ENCODE measurements around the gene MTUS2. TPM values are rescaled to one million over a fixed set of nuclear protein-coding genes. Genes with fewer than 3 reads are reported as not detected.

MTUS2 gene
- total RNA-seq, 1 experiment from 2014 or later = 0.35 TPM

GRCh38 chr13:29551214-29551613 lies 731.1 kb downstream of the MTUS2 start:
- H2AFZ ChIP-seq (ENCODE audit: low read length) = no peak overlapping the region
- H3K27ac Mint-ChIP-seq = no peak overlapping the region
- H2BK20ac ChIP-seq (ENCODE audit: low read depth, low read length, poor library complexity, severe bottlenecking) = no peak overlapping the region
- H3T11ph ChIP-seq (ENCODE audit: low read length) = no peak overlapping the region
- no peak overlapping the region for H3K56ac ChIP-seq (ENCODE audit: insufficient read length, low read depth, low read length)
- no peak overlapping the region for H3K9ac ChIP-seq (ENCODE audit: extremely low read depth, insufficient read length, low read length)
- H3K4me2 ChIP-seq (ENCODE audit: insufficient read depth, insufficient read length, low read length) = no peak overlapping the region
- H2BK12ac ChIP-seq (ENCODE audit: insufficient read length, low read depth, low read length) = no peak overlapping the region
- H2BK120ac ChIP-seq (ENCODE audit: low read depth, low read length, poor library complexity, severe bottlenecking) = no peak overlapping the region
- peaks cover 17 to 20% of the 10 kb centered on the region in 2 experiments for H3K4me1 Mint-ChIP-seq
- H3K23me2 ChIP-seq (ENCODE audit: insufficient read length, low read depth, low read length, poor library complexity, severe bottlenecking) = no peaks in the 10 kb centered on the region
- no peak for DNase-seq
- H3K4ac ChIP-seq (ENCODE audit: low read depth, low read length) = no peak overlapping the region
- no peak overlapping the region for H3K23ac ChIP-seq (ENCODE audit: insufficient read length, low read depth, low read length)
- H3K36me3 Mint-ChIP-seq (ENCODE audit: insufficient read depth in 1 of 3, low read depth in 3 of 3) = peaks cover 40 to 68% (median 64%) of the 10 kb centered on the region in 3 experiments; a peak in 6 of 7 replicates
- H3K27me3 ChIP-seq (ENCODE audit: insufficient read depth, low read length) = no peaks in the 10 kb centered on the region
- no peak overlapping the region for H2BK15ac ChIP-seq (ENCODE audit: low read depth, low read length)
- no peak for TF ChIP-seq CTCF (conservative IDR thresholded peaks at IDR 0.05)
- H3K27me3 Mint-ChIP-seq (ENCODE audit: low read depth) = no peaks in the 10 kb centered on the region
- H3K9me3 Mint-ChIP-seq = no peaks in the 10 kb centered on the region
- H4K91ac ChIP-seq (ENCODE audit: insufficient read length, low read depth, low read length) = no peak overlapping the region
- WGBS (ENCODE audit: extremely low coverage, insufficient read length, low lambda C conversion rate) = no CpG with 5 or more reads among the region's 6 CpGs
- H3K79me2 ChIP-seq (ENCODE audit: insufficient read depth, low read length) = peaks cover 12% of the 10 kb centered on the region; the same call in 1 of the 2 replicates
- H3K14ac ChIP-seq (ENCODE audit: insufficient read depth, low read length) = no peak overlapping the region
- no peak overlapping the region for H3K18ac ChIP-seq (ENCODE audit: insufficient read length, low read depth, low read length)
- no peak overlapping the region for H2BK5ac ChIP-seq (ENCODE audit: insufficient read length, low read length)
- no peaks in the 10 kb centered on the region for H3K9me3 ChIP-seq (ENCODE audit: control insufficient read depth, low read depth, low read length)
- 0 out of 2 replicates have a peak, but pooled peaks cover 2% of the 10 kb centered on the region for H3K4me1 ChIP-seq (ENCODE audit: insufficient read depth, low read length)
- no peak overlapping the region for H2AK5ac ChIP-seq (ENCODE audit: insufficient read length, low read length)
- H4K5ac ChIP-seq (ENCODE audit: insufficient read length, low read depth, low read length) = no peak overlapping the region
- no peak overlapping the region for H3K27ac ChIP-seq (ENCODE audit: insufficient read length, low read depth, low read length)
- no peak overlapping the region for H3K4me3 Mint-ChIP-seq
- H4K8ac ChIP-seq (replicated peaks; ENCODE audit: insufficient read length, low read depth, low read length) = no peak overlapping the region
- H4K20me1 ChIP-seq (ENCODE audit: control insufficient read depth, insufficient read depth, insufficient read length) = no peaks in the 10 kb centered on the region
- peaks cover 6% of the 10 kb centered on the region for H3K79me1 ChIP-seq (ENCODE audit: insufficient read depth, low read depth, low read length, poor library complexity, severe bottlenecking)

Other genes with a start within 250 kb of the MTUS2 start
- gene POMP, start 161.2 kb upstream of the MTUS2 start, total RNA-seq (2021) = 102 and 103 TPM in 2 replicates
- gene SLC46A3, start 101.4 kb upstream of the MTUS2 start, total RNA-seq (2021) = 0.22 and 0.26 TPM in 2 replicates

All from H9 (cell line).